ENCODE measurements around the gene FBH1.

FBH1 gene

DNA sequence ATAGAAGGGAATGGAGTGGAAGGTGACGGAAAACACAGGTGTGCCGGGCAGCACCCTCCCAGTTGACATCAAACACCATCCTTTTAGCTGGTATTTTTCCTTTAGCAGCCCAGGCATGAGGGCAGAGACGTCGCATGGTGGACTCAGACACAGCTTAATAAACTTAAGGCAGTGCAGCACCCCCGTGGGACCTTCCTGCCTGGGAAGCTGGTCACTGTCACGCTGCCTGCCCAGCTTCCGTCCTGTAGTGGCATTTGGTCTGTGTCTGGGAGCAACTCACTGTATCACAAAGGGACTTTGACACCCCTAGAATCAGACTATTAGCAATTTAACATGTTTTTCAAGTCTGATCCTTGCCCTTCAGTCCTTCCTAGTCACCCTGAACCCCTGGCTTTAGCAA is 51.5 kb downstream of the FBH1 start:
- DNase-seq (ENCODE audit: extremely low spot score) = no peak
- TF ChIP-seq, protein P1, sequence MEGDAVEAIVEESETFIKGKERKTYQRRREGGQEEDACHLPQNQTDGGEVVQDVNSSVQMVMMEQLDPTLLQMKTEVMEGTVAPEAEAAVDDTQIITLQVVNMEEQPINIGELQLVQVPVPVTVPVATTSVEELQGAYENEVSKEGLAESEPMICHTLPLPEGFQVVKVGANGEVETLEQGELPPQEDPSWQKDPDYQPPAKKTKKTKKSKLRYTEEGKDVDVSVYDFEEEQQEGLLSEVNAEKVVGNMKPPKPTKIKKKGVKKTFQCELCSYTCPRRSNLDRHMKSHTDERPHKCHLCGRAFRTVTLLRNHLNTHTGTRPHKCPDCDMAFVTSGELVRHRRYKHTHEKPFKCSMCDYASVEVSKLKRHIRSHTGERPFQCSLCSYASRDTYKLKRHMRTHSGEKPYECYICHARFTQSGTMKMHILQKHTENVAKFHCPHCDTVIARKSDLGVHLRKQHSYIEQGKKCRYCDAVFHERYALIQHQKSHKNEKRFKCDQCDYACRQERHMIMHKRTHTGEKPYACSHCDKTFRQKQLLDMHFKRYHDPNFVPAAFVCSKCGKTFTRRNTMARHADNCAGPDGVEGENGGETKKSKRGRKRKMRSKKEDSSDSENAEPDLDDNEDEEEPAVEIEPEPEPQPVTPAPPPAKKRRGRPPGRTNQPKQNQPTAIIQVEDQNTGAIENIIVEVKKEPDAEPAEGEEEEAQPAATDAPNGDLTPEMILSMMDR (IDR thresholded peaks at IDR 0.05; ENCODE audit: control extremely low read depth, extremely low read depth, low read depth, missing control alignments) = no peak
- CTCF ChIA-PET = interaction anchor here (0.6 to 1.1 kb wide), 2 partner anchors 35 to 146 kb away, joined by 3 to 4 read pairs; no protein-coding TSS in a partner anchor
- POLR2A ChIA-PET = no interaction called here

DNA sequence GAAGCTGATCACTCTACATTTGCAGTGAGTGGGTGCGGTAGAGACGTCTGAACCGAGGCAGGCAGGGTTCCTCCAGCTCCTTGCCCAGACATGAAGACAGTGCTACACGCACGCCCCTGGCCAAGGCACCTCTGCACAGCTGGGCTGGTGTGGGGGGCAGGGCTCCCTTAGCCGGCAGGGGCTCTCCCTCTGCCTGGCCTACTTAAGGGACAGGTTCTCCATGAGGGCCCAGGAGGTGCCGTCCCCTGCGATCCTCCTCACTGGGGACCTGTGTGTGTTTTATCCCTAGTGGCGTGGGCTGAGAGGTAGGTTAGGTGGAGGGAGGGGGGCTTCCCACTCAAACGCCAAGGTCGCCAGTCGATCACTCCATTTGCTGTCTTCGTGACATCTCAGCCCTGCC is 52.0 kb downstream of the FBH1 start:
- TF ChIP-seq, protein P1 (IDR thresholded peaks at IDR 0.05; ENCODE audit: control extremely low read depth, extremely low read depth, low read depth, missing control alignments) = no peak
- CTCF ChIA-PET = interaction anchor here (1.1 kb wide), 1 partner anchor 34 kb away, joined by 4 read pairs; no protein-coding TSS in a partner anchor
- no peak for DNase-seq (ENCODE audit: extremely low spot score)
- POLR2A ChIA-PET = no interaction called here

DNA sequence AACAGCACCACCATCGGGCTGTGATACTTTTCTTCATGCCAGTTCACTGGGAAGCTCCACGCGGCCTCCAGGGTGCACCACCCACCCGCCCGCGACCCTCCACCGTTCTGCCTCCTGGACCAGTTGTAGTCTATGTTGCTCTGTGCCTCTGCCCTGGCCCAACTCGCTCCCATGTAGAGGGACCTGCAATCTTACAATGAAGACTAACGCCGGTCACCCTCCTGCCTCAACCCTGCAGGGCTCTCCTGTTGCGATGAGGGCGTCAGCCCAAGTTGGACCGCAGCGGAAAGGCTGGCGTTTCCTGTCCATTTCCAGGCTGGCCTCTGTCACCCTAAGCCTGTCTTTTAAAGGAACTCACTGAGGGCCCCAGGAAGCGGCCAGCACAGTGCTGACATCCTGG is 52.4 kb downstream of the FBH1 start:
- POLR2A ChIA-PET = no interaction called here
- no peak for DNase-seq (ENCODE audit: extremely low spot score)
- CTCF ChIA-PET = interaction anchor here (1.1 kb wide), 1 partner anchor 34 kb away, joined by 4 read pairs; no protein-coding TSS in a partner anchor
- TF ChIP-seq, protein P1 (IDR thresholded peaks at IDR 0.05; ENCODE audit: control extremely low read depth, extremely low read depth, low read depth, missing control alignments) = no peak

DNA sequence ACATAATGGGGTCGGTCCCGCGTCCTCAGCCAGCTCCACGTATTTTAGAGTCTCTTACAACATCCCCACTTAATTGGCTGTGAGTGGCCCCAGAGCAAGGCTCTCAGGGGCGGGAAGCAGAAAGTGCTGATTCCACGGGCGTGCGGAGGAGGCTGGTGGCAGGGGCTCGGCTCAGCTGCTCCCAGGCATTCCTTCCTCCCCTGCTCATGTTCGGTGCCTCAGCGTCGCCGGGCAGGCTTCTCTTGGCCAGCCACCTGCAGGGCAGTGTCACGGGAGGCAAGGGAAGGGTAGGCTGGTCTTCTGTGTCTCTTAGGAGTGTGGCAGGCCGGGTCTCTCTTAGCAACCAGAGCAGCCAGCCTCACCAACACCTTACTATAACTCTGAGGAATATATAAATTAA is 53.5 kb downstream of the FBH1 start:
- POLR2A ChIA-PET = no interaction called here
- CTCF ChIA-PET = no interaction called here
- TF ChIP-seq, protein P1 (IDR thresholded peaks at IDR 0.05; ENCODE audit: control extremely low read depth, extremely low read depth, low read depth, missing control alignments) = no peak
- DNase-seq (ENCODE audit: extremely low spot score) = no peak

DNA sequence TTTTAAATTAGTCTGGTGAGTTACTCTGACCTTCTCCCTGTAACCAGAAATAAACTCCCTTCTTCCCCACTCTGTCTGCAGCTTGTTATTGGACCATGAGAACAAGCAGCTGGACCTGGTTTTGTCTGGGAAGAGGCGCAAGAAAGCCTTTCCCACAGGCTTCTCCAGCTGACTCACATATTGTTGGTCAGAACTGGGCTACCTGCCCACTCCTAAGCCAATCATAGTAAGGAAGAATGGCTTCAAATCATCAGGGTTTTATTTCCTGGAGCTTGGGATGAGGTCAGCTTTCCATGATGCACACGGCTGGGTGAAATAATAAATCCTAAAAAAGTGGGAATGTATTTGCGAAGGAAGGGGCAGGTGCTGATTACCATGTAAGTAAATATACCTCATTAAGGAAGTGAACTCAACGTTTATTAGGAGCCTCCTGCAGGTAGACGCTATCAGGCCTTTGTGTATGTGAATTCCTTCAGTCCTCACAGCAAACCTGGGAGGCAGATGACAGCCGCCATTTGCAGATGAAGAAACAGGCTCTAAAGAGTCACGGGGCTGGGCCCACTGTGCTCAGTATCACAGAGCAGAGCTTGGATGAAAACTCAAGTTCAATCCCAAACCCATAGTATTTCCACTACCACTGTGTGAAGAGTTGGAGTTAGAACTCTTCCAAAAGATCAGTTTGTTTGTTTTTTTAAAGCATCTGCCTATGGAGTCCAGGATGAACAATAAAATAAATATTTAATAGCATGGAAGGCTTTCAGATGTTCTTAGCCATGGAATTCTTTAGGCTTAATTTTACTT is 54.5 kb downstream of the FBH1 start:
- TF ChIP-seq, protein P1 (IDR thresholded peaks at IDR 0.05; ENCODE audit: control extremely low read depth, extremely low read depth, low read depth, missing control alignments) = no peak
- POLR2A ChIA-PET = no interaction called here
- DNase-seq (ENCODE audit: extremely low spot score) = no peak
- CTCF ChIA-PET = interaction anchor here (1.2 kb wide), 1 partner anchor 8 kb away, joined by 4 read pairs; no protein-coding TSS in a partner anchor

DNA sequence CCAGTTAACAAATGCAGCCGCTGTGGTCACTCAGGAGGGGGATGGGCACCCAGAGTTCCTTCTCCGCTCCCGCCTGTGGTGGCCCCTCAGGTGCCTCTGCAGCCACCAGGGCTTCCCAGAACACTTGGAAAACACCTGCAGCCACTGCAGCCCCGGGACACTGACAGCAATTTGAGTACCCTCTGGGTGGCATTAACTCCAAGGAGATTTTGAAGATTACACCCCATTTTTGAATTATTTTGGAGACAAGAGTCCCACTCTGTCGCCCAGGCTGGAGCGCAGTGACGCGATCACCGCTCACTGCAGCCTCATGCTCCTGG is 55.1 kb downstream of the FBH1 start:
- TF ChIP-seq, protein P1 (IDR thresholded peaks at IDR 0.05; ENCODE audit: control extremely low read depth, extremely low read depth, low read depth, missing control alignments) = no peak
- ChIA-PET CTCF (interaction anchor here (1.2 kb wide), 1 partner anchor 9 kb away, joined by 4 read pairs; no protein-coding TSS in a partner anchor), POLR2A (no interaction called here)
- no peak for DNase-seq (ENCODE audit: extremely low spot score)
